NT2/D1 (cell line): Measurements from ENCODE around the gene TMEM119.

Experiments
- SUZ12 ChIP-seq: IDR thresholded peaks from 2 replicates; pipeline ENCODE4 v1.6.1; 2011; ENCODE audit not compliant: insufficient read length, insufficient read depth; ENCODE audit errors: extremely low read depth
- YY1 ChIP-seq: IDR thresholded peaks from 2 replicates; pipeline ENCODE4 v1.6.1; 2011; ENCODE audit not compliant: insufficient read length, insufficient read depth
- ZNF274 ChIP-seq: IDR thresholded peaks from 2 replicates; pipeline ENCODE4 v1.6.1; 2011; ENCODE audit warnings: mild to moderate bottlenecking, low read depth, low read length

DNA sequence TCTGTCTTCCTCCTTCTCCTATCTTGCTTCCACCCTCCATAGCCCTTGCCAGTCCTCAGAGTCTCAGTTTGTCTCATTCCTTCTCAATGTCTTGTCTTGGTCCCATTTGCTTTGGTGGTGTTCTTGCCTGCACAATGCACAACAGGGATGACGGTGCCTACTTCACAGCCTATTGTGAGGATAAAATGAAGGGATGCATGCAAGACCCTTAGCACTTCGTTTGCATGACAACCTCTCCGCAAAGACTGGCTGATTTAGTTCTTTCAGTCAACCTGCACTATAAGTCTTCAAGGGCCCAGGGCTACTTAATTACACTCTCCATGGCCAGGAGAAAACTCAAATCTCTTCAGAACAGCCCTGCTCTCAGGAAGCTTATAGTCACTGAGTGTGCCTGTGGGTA is 27.3 kb upstream of the TMEM119 start:
- TF ChIP-seq YY1 (no peak), ZNF274 (no peak), SUZ12 (no peak)
